ENCODE measurements around the gene TCERG1L. TPM values are rescaled to one million over a fixed set of nuclear protein-coding genes. Genes with fewer than 3 reads are reported as not detected.

The TCERG1L gene
- total and polyA plus RNA-seq, 4 donors = 0.02 to 0.09 (median 0.08) TPM; not detected in 1

GRCh38 chr10:131260031-131260430 lies 51.5 kb downstream of the TCERG1L start:
- Histone ChIP-seq H3K4me1 (ENCODE audit: control insufficient read depth in 5 of 5, insufficient read depth in 5 of 5, low read length in 5 of 5) (no peaks in the 10 kb centered on the region), H3K27me3 (ENCODE audit: control insufficient read depth in 3 of 3, insufficient read depth in 3 of 3, low read length in 2 of 3) (no peaks in the 10 kb centered on the region), H3K27ac (ENCODE audit: low read depth in 1 of 2, low read length in 1 of 2) (no peak overlapping the region), H3K9ac (ENCODE audit: insufficient read depth in 1 of 2, low read length in 2 of 2) (no peak overlapping the region), H3K9me3 (ENCODE audit: control insufficient read depth in 4 of 4, insufficient read depth in 3 of 4, low read length in 3 of 4) (no peaks in the 10 kb centered on the region), H3K4me3 (no peak overlapping the region), H3K36me3 (ENCODE audit: control insufficient read depth in 4 of 4, insufficient read depth in 4 of 4, low read length in 4 of 4) (no peaks in the 10 kb centered on the region)
- TF ChIP-seq, protein P1, sequence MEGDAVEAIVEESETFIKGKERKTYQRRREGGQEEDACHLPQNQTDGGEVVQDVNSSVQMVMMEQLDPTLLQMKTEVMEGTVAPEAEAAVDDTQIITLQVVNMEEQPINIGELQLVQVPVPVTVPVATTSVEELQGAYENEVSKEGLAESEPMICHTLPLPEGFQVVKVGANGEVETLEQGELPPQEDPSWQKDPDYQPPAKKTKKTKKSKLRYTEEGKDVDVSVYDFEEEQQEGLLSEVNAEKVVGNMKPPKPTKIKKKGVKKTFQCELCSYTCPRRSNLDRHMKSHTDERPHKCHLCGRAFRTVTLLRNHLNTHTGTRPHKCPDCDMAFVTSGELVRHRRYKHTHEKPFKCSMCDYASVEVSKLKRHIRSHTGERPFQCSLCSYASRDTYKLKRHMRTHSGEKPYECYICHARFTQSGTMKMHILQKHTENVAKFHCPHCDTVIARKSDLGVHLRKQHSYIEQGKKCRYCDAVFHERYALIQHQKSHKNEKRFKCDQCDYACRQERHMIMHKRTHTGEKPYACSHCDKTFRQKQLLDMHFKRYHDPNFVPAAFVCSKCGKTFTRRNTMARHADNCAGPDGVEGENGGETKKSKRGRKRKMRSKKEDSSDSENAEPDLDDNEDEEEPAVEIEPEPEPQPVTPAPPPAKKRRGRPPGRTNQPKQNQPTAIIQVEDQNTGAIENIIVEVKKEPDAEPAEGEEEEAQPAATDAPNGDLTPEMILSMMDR (IDR thresholded peaks at IDR 0.05; ENCODE audit: control extremely low read depth, extremely low read depth) = no peak
- WGBS, 2 donors = 92 to 95% methylated on average over 32 of the region's 32 CpGs
- DNase-seq (no peak), ATAC-seq (ENCODE audit: insufficient read depth, low FRiP score) (no peak)

DNA sequence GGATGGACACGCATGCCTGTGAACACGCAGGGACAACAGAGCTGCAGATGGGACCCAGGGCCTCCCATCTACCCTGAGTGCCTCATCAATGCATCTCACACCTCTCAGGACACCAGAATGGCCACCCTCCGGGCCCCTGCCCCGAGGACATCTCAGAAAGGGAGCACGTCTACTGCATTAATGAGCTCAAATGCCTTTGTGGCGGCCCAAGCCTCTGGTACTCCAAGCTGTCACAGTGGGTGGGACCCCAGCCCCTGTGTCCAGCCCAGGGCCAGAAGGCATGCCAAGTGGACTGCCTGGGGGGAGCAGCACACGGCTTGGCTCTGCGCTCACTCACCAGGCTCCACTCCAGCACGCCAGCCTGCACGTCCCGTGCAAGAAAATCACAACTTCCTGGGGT lies 52.0 kb downstream of the TCERG1L start:
- no peak for DNase-seq
- Histone ChIP-seq H3K9ac (ENCODE audit: insufficient read depth in 1 of 2, low read length in 2 of 2) (no peak overlapping the region), H3K27me3 (ENCODE audit: control insufficient read depth in 3 of 3, insufficient read depth in 3 of 3, low read length in 2 of 3) (no peaks in the 10 kb centered on the region), H3K9me3 (ENCODE audit: control insufficient read depth in 4 of 4, insufficient read depth in 3 of 4, low read length in 3 of 4) (no peaks in the 10 kb centered on the region), H3K4me1 (ENCODE audit: control insufficient read depth in 5 of 5, insufficient read depth in 5 of 5, low read length in 5 of 5) (no peaks in the 10 kb centered on the region), H3K4me3 (no peak overlapping the region), H3K36me3 (ENCODE audit: control insufficient read depth in 4 of 4, insufficient read depth in 4 of 4, low read length in 4 of 4) (no peaks in the 10 kb centered on the region), H3K27ac (ENCODE audit: low read depth in 1 of 2, low read length in 1 of 2) (no peak overlapping the region)
- WGBS, 2 donors = 78 to 82% methylated on average over 11 of the region's 11 CpGs
- no peak for ATAC-seq (ENCODE audit: insufficient read depth, low FRiP score)
- TF ChIP-seq, protein P1 (IDR thresholded peaks at IDR 0.05; ENCODE audit: control extremely low read depth, extremely low read depth) = no peak

GRCh38 chr10:131258256-131258655 lies 53.3 kb downstream of the TCERG1L start:
- no peaks in the 10 kb centered on the region for H3K36me3 ChIP-seq (ENCODE audit: control insufficient read depth in 4 of 4, insufficient read depth in 4 of 4, low read length in 4 of 4)
- H3K27me3 ChIP-seq (ENCODE audit: control insufficient read depth in 3 of 3, insufficient read depth in 3 of 3, low read length in 2 of 3) = no peaks in the 10 kb centered on the region
- WGBS, 2 donors = 91 to 95% methylated on average over 9 of the region's 9 CpGs
- DNase-seq (no peak), ATAC-seq (ENCODE audit: insufficient read depth, low FRiP score) (no peak)
- TF ChIP-seq, protein P1 (IDR thresholded peaks at IDR 0.05; ENCODE audit: control extremely low read depth, extremely low read depth) = no peak
- no peak overlapping the region for H3K27ac ChIP-seq (ENCODE audit: low read depth in 1 of 2, low read length in 1 of 2)
- no peak overlapping the region for H3K4me3 ChIP-seq
- no peaks in the 10 kb centered on the region for H3K4me1 ChIP-seq (ENCODE audit: control insufficient read depth in 5 of 5, insufficient read depth in 5 of 5, low read length in 5 of 5)
- no peak overlapping the region for H3K9ac ChIP-seq (ENCODE audit: insufficient read depth in 1 of 2, low read length in 2 of 2)
- no peaks in the 10 kb centered on the region for H3K9me3 ChIP-seq (ENCODE audit: control insufficient read depth in 4 of 4, insufficient read depth in 3 of 4, low read length in 3 of 4)

DNA sequence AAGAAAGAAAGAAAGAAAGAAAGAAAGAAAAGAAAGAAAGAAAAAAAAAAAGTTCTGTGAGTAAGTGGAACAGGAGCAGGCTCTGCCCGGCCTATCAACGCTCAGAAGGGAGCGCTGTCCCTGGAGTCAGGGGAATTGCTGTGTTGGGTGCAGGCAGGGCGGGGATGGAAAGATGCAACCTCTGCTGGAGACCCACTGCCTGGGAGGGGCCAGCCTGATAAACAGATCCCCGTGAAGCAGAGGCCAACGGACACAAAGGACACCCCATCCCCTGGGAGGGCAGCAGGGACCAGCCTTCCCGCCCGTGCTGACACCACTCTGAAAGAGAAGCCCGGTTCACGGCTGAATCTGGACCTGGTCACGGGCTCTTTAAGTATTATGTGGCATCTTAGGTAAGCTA lies 54.5 kb downstream of the TCERG1L start:
- no peak overlapping the region for H3K9ac ChIP-seq (ENCODE audit: insufficient read depth in 1 of 2, low read length in 2 of 2)
- no peak overlapping the region for H3K27ac ChIP-seq (ENCODE audit: low read depth in 1 of 2, low read length in 1 of 2)
- H3K4me3 ChIP-seq = no peak overlapping the region
- no peaks in the 10 kb centered on the region for H3K4me1 ChIP-seq (ENCODE audit: control insufficient read depth in 5 of 5, insufficient read depth in 5 of 5, low read length in 5 of 5)
- peaks cover 0 to 1% (median under 1%) of the 10 kb centered on the region in 3 donors for H3K27me3 ChIP-seq (ENCODE audit: control insufficient read depth in 3 of 3, insufficient read depth in 3 of 3, low read length in 2 of 3)
- TF ChIP-seq, protein P1 (IDR thresholded peaks at IDR 0.05; ENCODE audit: control extremely low read depth, extremely low read depth) = no peak
- ATAC-seq (ENCODE audit: insufficient read depth, low FRiP score) = no peak
- no peaks in the 10 kb centered on the region for H3K36me3 ChIP-seq (ENCODE audit: control insufficient read depth in 4 of 4, insufficient read depth in 4 of 4, low read length in 4 of 4)
- peaks cover 0 to 3% (median 0%) of the 10 kb centered on the region in 4 donors for H3K9me3 ChIP-seq (ENCODE audit: control insufficient read depth in 4 of 4, insufficient read depth in 3 of 4, low read length in 3 of 4)
- WGBS, 2 donors = 86 to 87% methylated on average over 11 of the region's 11 CpGs
- DNase-seq = no peak

All from lung (tissue), 12 donors.